Breast epithelium (tissue), 4 donors: ENCODE measurements around the gene SMARCA2. TPM values are rescaled to one million over a fixed set of nuclear protein-coding genes. Genes with fewer than 3 reads are reported as not detected.
A peak's percentile ranks its signal among the peaks of the same experiment; 100 is the strongest.

Source experiments
- DNase-seq, 2 donors: peaks; one replicate each; pipeline ENCODE4 v3.0.0-alpha.2; 2019; ENCODE audit warnings: low spot score in 2 of 2
- H3K27ac ChIP-seq, 2 donors: fragments of 200-600 bp; sonication (generic) in 1 of 2; one replicate each; pipeline ENCODE4 v1.5.1; 2016 to 2019; ENCODE audit warnings: mild to moderate bottlenecking in 1 of 2
- H3K27me3 ChIP-seq, 2 donors: fragments of 200-600 bp; sonication (generic) in 1 of 2; one replicate each; pipeline versions ENCODE4 v1.5.1 to v1.6.0; 2017 to 2019; ENCODE audit warnings: control low read depth in 1 of 2, mild to moderate bottlenecking in 1 of 2
- H3K36me3 ChIP-seq: fragments of 200-600 bp; one replicate; pipeline ENCODE4 v1.5.1; 2019
- H3K4me1 ChIP-seq, 2 donors: fragments of 200-600 bp; sonication (generic); one replicate each; pipeline ENCODE4 v1.5.1; 2016 to 2019; ENCODE audit warnings: control low read depth in 1 of 2
- H3K4me3 ChIP-seq, 3 donors: fragments of 200-600 bp; sonication (generic); 1 replicate in 2 of 3; 2 replicates in 1 of 3; pipeline ENCODE4 v1.5.1; 2016 to 2019; ENCODE audit warnings: mild to moderate bottlenecking in 3 of 3, moderate library complexity in 2 of 3
- H3K9me3 ChIP-seq, 2 donors: fragments of 200-600 bp; sonication (generic) in 1 of 2; one replicate each; pipeline ENCODE4 v1.5.1; 2016 to 2019; ENCODE audit warnings: control low read depth in 1 of 2
- CTCF ChIP-seq, 3 donors: fragments of 450-650 bp; IDR thresholded peaks; one replicate each; pipeline ENCODE4 v1.5.1; 2016 to 2017; ENCODE audit warnings: antibody characterized with exemption in 3 of 3, mild to moderate bottlenecking in 3 of 3, moderate library complexity in 3 of 3
- POLR2A ChIP-seq: fragments of 450-650 bp; IDR thresholded peaks from one replicate; pipeline ENCODE4 v1.6.1; 2016; ENCODE audit warnings: antibody characterized with exemption, mild to moderate bottlenecking, moderate library complexity
- POLR2AphosphoS5 ChIP-seq, 3 donors: sonication (generic); formaldehyde crosslinking; IDR thresholded peaks; one replicate each; pipeline ENCODE4 v1.6.1; 2017; ENCODE audit warnings: antibody characterized with exemption in 3 of 3
- intact Hi-C: fragments of 100-400 bp; cut with DNase I; formaldehyde crosslinking; loops from one replicate; pipeline ENCODE4 v1.15.1; 2023; ENCODE audit warnings: low total_unique reads
- total RNA-seq, 3 donors: library from RNA; depleted of rRNA; stranded (reverse); fragments of >200 nt; gene quantifications; one replicate each; pipeline ENCODE4 v1.1.0, GENCODE V29; 2016

The SMARCA2 gene
- total RNA-seq, 3 donors from 2014 or later: 140 to 191 (median 142) TPM

- Histone ChIP-seq H3K36me3 (no peaks in the 10 kb centered on the region), H3K27ac (no peak overlapping the region)
Observed at GRCh38 chr9:2122299-2122698, 107.2 kb downstream of the SMARCA2 start.

DNA sequence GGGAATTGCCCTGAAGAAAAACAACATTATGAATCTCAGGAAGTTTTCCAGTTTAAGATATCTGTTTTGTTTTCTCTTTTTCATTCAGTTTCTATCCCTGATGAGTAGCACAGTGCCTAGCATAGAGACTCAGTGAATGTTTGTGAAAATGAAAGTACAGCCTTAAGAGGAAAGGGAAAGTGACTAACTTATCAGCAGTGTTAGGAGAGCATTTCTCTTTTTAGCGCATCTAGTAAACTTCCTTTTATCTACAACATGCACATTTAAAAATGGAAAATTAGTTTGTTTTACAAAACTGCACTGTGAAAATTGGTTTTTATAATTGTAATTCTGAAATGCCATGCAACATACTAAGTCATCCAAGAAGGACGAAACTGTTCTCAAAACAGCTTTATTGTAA is 110.8 kb downstream of the SMARCA2 start:
- no peaks in the 10 kb centered on the region for H3K27me3 ChIP-seq
- intact Hi-C loops: no loop called here
- no peak for TF ChIP-seq CTCF (IDR thresholded peaks at IDR 0.05)
- TF ChIP-seq POLR2A: no peak
- TF ChIP-seq POLR2AphosphoS5 (IDR thresholded peaks at IDR 0.05): no peak
- DNase-seq: no peak
- peak overlapping the region in 2 of 3 donors; percentile 10 to 30 for H3K4me3 ChIP-seq
- H3K4me1 ChIP-seq: peaks cover 0 to 22% of the 10 kb centered on the region in 2 donors
- peak overlapping the region; percentile 48 to 68 for H3K27ac ChIP-seq
- H3K9me3 ChIP-seq: no peaks in the 10 kb centered on the region
- H3K36me3 ChIP-seq: no peaks in the 10 kb centered on the region

More at GRCh38 chr9:2122299-2122698, 107.2 kb downstream of the SMARCA2 start:
- intact Hi-C loops: no loop called here
- no peaks in the 10 kb centered on the region for H3K27me3 ChIP-seq
- no peak for TF ChIP-seq POLR2A
- TF ChIP-seq POLR2AphosphoS5 (IDR thresholded peaks at IDR 0.05): no peak
- TF ChIP-seq CTCF (IDR thresholded peaks at IDR 0.05): no peak
- no peak overlapping the region for H3K4me3 ChIP-seq
- no peaks in the 10 kb centered on the region for H3K9me3 ChIP-seq
- DNase-seq: no peak
- H3K4me1 ChIP-seq: peaks cover 0 to 13% of the 10 kb centered on the region in 2 donors

DNA sequence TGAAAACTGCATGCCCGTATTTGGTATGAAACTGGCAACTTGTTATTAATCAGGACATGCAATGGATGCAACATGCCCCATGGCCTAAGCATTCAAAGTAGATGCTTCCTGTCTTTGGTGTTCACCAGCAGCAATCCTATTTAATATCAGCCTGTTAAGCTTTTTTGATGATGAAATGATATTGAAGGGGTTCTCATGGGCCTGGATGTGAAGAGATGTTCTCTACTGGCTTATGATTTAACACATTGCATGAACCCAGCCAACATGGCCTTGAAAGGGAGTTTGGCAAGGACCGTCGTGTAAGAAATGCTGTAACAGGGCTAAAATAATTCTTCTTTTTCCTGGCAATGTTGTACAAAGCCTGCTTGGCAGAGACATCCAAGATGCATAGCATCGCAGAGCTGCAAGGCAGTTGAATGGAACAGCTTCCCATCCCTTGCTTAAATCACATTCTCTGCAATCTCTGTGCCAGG is 111.2 kb downstream of the SMARCA2 start:
- peaks cover 0 to 18% of the 10 kb centered on the region in 2 donors for H3K4me1 ChIP-seq
- H3K36me3 ChIP-seq: no peaks in the 10 kb centered on the region
- no peak for DNase-seq
- H3K27ac ChIP-seq: peak overlapping the region; percentile 48 to 68
- no peaks in the 10 kb centered on the region for H3K9me3 ChIP-seq
- intact Hi-C loops: no loop called here
- no peak for TF ChIP-seq POLR2A
- no peak for TF ChIP-seq CTCF (IDR thresholded peaks at IDR 0.05)
- peak in 1 of 3 donors; percentile 74 for TF ChIP-seq POLR2AphosphoS5 (IDR thresholded peaks at IDR 0.05)
- H3K27me3 ChIP-seq: no peaks in the 10 kb centered on the region
- H3K4me3 ChIP-seq: peak overlapping the region in 2 of 3 donors; percentile 10 to 30

DNA sequence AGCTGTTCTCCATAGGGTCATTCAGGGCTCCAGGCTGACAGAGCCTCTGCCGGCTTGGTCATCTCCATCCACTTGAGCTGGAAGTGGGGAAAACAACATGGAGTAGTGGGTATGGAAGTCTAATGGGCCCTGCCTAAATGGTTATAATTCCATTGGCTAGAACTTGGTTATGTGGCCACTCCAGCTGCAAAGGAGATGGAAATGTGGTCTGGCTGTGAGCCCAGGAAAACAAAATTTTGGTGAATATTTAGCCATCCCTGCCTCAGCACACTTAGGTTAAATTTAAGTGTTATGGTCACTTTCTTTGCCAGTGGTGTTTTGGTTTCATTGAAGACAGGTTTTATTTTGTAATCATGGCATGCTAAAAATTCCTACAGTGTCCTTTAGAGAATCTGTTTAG is 112.3 kb downstream of the SMARCA2 start:
- Histone ChIP-seq H3K9me3 (no peaks in the 10 kb centered on the region), H3K4me3 (no peak overlapping the region), H3K27me3 (no peaks in the 10 kb centered on the region), H3K4me1 (peaks cover 0 to 18% of the 10 kb centered on the region in 2 donors), H3K36me3 (no peaks in the 10 kb centered on the region), H3K27ac (peak overlapping the region; percentile 48 to 68)
- intact Hi-C loops: no loop called here
- TF ChIP-seq POLR2AphosphoS5 (IDR thresholded peaks at IDR 0.05): no peak
- TF ChIP-seq CTCF (IDR thresholded peaks at IDR 0.05): no peak
- TF ChIP-seq POLR2A: no peak
- no peak for DNase-seq

DNA sequence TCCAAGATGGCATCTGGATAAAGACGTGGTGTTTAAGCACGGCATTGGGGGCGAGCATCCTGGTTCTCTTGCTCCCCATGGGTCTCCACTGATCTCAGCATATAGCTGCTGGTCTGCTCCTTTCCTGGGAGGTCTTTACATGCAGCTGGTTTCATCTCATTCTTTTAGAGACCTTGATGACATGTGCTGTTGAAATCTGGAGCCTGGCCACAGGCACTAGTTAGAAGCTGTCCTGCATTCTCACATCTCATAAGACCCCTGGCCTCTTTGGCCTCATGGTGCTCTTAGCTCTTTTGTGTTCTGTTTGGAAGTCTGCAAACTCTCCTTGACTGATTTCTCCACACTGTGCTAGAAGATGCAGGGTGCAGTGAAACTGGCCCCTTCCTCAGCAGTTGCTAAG is 113.0 kb downstream of the SMARCA2 start:
- Histone ChIP-seq H3K4me1 (peaks cover 0 to 18% of the 10 kb centered on the region in 2 donors), H3K27ac (peak overlapping the region in 1 of 2 donors; percentile 49), H3K36me3 (no peaks in the 10 kb centered on the region), H3K9me3 (no peaks in the 10 kb centered on the region), H3K27me3 (no peaks in the 10 kb centered on the region), H3K4me3 (no peak overlapping the region)
- intact Hi-C loops: no loop called here
- TF ChIP-seq POLR2A: no peak
- TF ChIP-seq CTCF (IDR thresholded peaks at IDR 0.05): no peak
- no peak for TF ChIP-seq POLR2AphosphoS5 (IDR thresholded peaks at IDR 0.05)
- DNase-seq: no peak
